Aorta (tissue), 5 donors: ENCODE data around the gene TRIM10. TPM values are rescaled to one million over a fixed set of nuclear protein-coding genes. Genes with fewer than 3 reads are reported as not detected.
"Not testable (repeated sequence)": the region's sequence is repeated elsewhere in the genome, so short reads cannot be mapped to it uniquely, and the experiment has no call there.

Experiments
- ATAC-seq: fragments of 200-7000 bp; cut with Tn5 transposase; one replicate; pipeline ENCODE4 v1.9.1; 2022; ENCODE audit warnings: moderate library complexity; ENCODE audit not compliant: low FRiP score
- DNase-seq, 2 donors: peaks; one replicate each; pipeline ENCODE4 v3.0.0-alpha.2; 2020
- H3K27ac ChIP-seq, 2 donors: one replicate each; pipeline ENCODE4 v1.5.1; 2013; ENCODE audit warnings: low read length in 2 of 2, mild to moderate bottlenecking in 2 of 2, moderate library complexity in 2 of 2, control low read depth in 1 of 2, inconsistent platforms in 1 of 2, low read depth in 1 of 2
- H3K27me3 ChIP-seq, 2 donors: one replicate each; pipeline ENCODE4 v1.6.1; 2013; ENCODE audit warnings: control low read depth in 1 of 2, low read length in 1 of 2, mild to moderate bottlenecking in 1 of 2, moderate library complexity in 1 of 2; ENCODE audit not compliant: insufficient read depth in 2 of 2, control insufficient read depth in 1 of 2
- H3K36me3 ChIP-seq, 2 donors: one replicate each; pipeline ENCODE4 v1.6.1; 2013; ENCODE audit warnings: control low read depth in 1 of 2, low read length in 1 of 2, mild to moderate bottlenecking in 1 of 2; ENCODE audit not compliant: insufficient read depth in 2 of 2, control insufficient read depth in 1 of 2
- H3K4me1 ChIP-seq, 2 donors: one replicate each; pipeline ENCODE4 v1.6.1; 2013; ENCODE audit warnings: low read length in 2 of 2, control low read depth in 1 of 2, mild to moderate bottlenecking in 1 of 2, moderate library complexity in 1 of 2; ENCODE audit not compliant: insufficient read depth in 2 of 2, control insufficient read depth in 1 of 2
- H3K4me3 ChIP-seq, 2 donors: one replicate each; pipeline ENCODE4 v1.5.1; 2013; ENCODE audit warnings: low read length in 2 of 2, control low read depth in 1 of 2, mild to moderate bottlenecking in 1 of 2
- H3K9me3 ChIP-seq: one replicate; pipeline ENCODE4 v1.6.1; 2013; ENCODE audit warnings: mild to moderate bottlenecking, low read length; ENCODE audit not compliant: control insufficient read depth
- WGBS, 2 donors: extraction: QIAGEN DNeasy Blood & Tissue Kit; methylation state at CpG; one replicate each; pipeline ENCODE4 v1.1.7; 2013; 5-methylcytosine and 5-hydroxymethylcytosine counted together
- intact Hi-C, 2 donors: fragments of 100-400 bp; cut with DNase I; formaldehyde crosslinking; loops; one replicate each; pipeline versions ENCODE4 v1.14.2 to v1.15.0; 2022
- polyA plus RNA-seq, 2 donors: library from polyadenylated mRNA; stranded (reverse); fragments of 200-250 nt; gene quantifications; one replicate each; pipeline ENCODE4 v1.2.3, GENCODE V29; 2013
- total RNA-seq, 2 donors: library from RNA; stranded (reverse); fragmentation: NEBNext Ultra II Directional; extraction: Animal tissue kit (Norgen Biotek cat#: 25700); gene quantifications; one replicate each; pipeline ENCODE4 v1.2.1, GENCODE V29; 2021
- donor health status: healthy with polysubstance abuse.
- donor health status: Bipolar disorder and iron deficiency.
- donor health status: DM: no; HTN: no; CAD: no.
- donor health status: DM: no; HTN: no; CAD: no.
- donor health status: DM: yes; HTN: yes; CAD: no.

The TRIM10 gene
- total and polyA plus RNA-seq, 4 donors: 0.12 to 0.13 TPM; not detected in 2

GRCh38 chr6:30129265-30130178 is 31.5 kb downstream of the TRIM10 start:
- no peaks in the 10 kb centered on the region for H3K27me3 ChIP-seq
- no peaks in the 10 kb centered on the region for H3K36me3 ChIP-seq
- H3K4me3 ChIP-seq: no peak overlapping the region
- ATAC-seq (no peak), DNase-seq (no peak)
- intact Hi-C loops: loop anchor here in 1 of 2 donors (2.0 to 10.0 kb wide), 2 partner anchors 27 to 275 kb away; no protein-coding TSS in a partner anchor
- H3K4me1 ChIP-seq: no peaks in the 10 kb centered on the region
- no peaks in the 10 kb centered on the region for H3K9me3 ChIP-seq
- H3K27ac ChIP-seq: no peak overlapping the region
- WGBS, 2 donors: 68 to 72% methylated on average over 10 of the region's 10 CpGs

- DNase-seq (no peak), ATAC-seq (no peak)
- no peak overlapping the region for H3K4me3 ChIP-seq
- 3 to 6% methylated on average over 50 of the region's 50 CpGs for WGBS, 2 donors
- H3K27me3 ChIP-seq: no peaks in the 10 kb centered on the region
- H3K4me1 ChIP-seq: no peaks in the 10 kb centered on the region
- H3K9me3 ChIP-seq: no peaks in the 10 kb centered on the region
- H3K27ac ChIP-seq: no peak overlapping the region
- no peaks in the 10 kb centered on the region for H3K36me3 ChIP-seq
- intact Hi-C loops: no loop called here
Measured at GRCh38 chr6:30127238-30128093, 33.5 kb downstream of the TRIM10 start.

GRCh38 chr6:30122515-30122914 is 38.5 kb downstream of the TRIM10 start:
- intact Hi-C loops: no loop called here
- no peaks in the 10 kb centered on the region for H3K27me3 ChIP-seq
- DNase-seq (no peak), ATAC-seq (no peak)
- H3K4me1 ChIP-seq: no peaks in the 10 kb centered on the region
- no peaks in the 10 kb centered on the region for H3K36me3 ChIP-seq
- H3K9me3 ChIP-seq: no peaks in the 10 kb centered on the region
- 26 to 55% methylated on average over 2 of the region's 2 CpGs for WGBS, 2 donors
- H3K4me3 ChIP-seq: no peak overlapping the region
- no peak overlapping the region for H3K27ac ChIP-seq

GRCh38 chr6:30121446-30122366 is 39.3 kb downstream of the TRIM10 start:
- DNase-seq: no peak
- Histone ChIP-seq H3K4me1 (no peaks in the 10 kb centered on the region), H3K9me3 (no peaks in the 10 kb centered on the region), H3K27ac (no peak overlapping the region), H3K4me3 (no peak overlapping the region), H3K27me3 (no peaks in the 10 kb centered on the region), H3K36me3 (no peaks in the 10 kb centered on the region)
- intact Hi-C loops: no loop called here
- no peak for ATAC-seq
- 73 to 84% methylated on average over 10 of the region's 10 CpGs for WGBS, 2 donors

GRCh38 chr6:30118691-30119090 is 42.3 kb downstream of the TRIM10 start:
- H3K27me3 ChIP-seq, H3K4me1 ChIP-seq, DNase-seq, intact Hi-C loops, ATAC-seq, H3K9me3 ChIP-seq, H3K36me3 ChIP-seq, H3K27ac ChIP-seq, H3K4me3 ChIP-seq: not testable (repeated sequence)
- WGBS, 2 donors: 90 to 94% methylated on average over 5 of the region's 5 CpGs

- no peaks in the 10 kb centered on the region for H3K4me1 ChIP-seq
- no peak for DNase-seq
- 76 to 78% methylated on average over 6 of the region's 6 CpGs for WGBS, 2 donors
- no peak overlapping the region for H3K27ac ChIP-seq
- intact Hi-C loops: no loop called here
- H3K36me3 ChIP-seq: no peaks in the 10 kb centered on the region
- H3K4me3 ChIP-seq: no peak overlapping the region
- no peaks in the 10 kb centered on the region for H3K27me3 ChIP-seq
- ATAC-seq: no peak
- no peaks in the 10 kb centered on the region for H3K9me3 ChIP-seq
Measured at GRCh38 chr6:30116724-30117123, 44.3 kb downstream of the TRIM10 start.

- no peaks in the 10 kb centered on the region for H3K9me3 ChIP-seq
- H3K4me3 ChIP-seq: no peak overlapping the region
- no peak for DNase-seq
- no peak overlapping the region for H3K27ac ChIP-seq
- intact Hi-C loops: no loop called here
- WGBS, 2 donors: 65 to 81% methylated on average over 1 of the region's 1 CpG
- H3K36me3 ChIP-seq: no peaks in the 10 kb centered on the region
- no peaks in the 10 kb centered on the region for H3K27me3 ChIP-seq
- H3K4me1 ChIP-seq: no peaks in the 10 kb centered on the region
- ATAC-seq: no peak
Measured at GRCh38 chr6:30113841-30114240, 47.2 kb downstream of the TRIM10 start.
